ENCODE results near the gene HCN4. TPM values are rescaled to one million over a fixed set of nuclear protein-coding genes. Genes with fewer than 3 reads are reported as not detected.

The HCN4 gene
- total and polyA plus RNA-seq, 2 of the 8 experiments (the other 6 are each of a cell fraction or from before 2014, with no cell fraction given): 3.7 to 8.5 TPM

- no peak for TF ChIP-seq NRF1 (IDR thresholded peaks at IDR 0.05; ENCODE audit: low read depth, low read length)
- TF ChIP-seq ATF2 (IDR thresholded peaks at IDR 0.05; ENCODE audit: low read length): no peak
- TF ChIP-seq KDM1A (IDR thresholded peaks at IDR 0.05; ENCODE audit: borderline replicate concordance, low read length): no peak
- no peak for TF ChIP-seq JUN (IDR thresholded peaks at IDR 0.05; ENCODE audit: low read depth, low read length)
Measured at GRCh38 chr15:73378089-73378488, 9.3 kb upstream of the HCN4 start (continued).
